Activated CD4-positive, alpha-beta T cell treated with anti-CD3 and anti-CD28 coated beads, Interleukin-2, amount 10 ng/mL, durations not matched to agents 7 days and 5 days (primary cell): ENCODE measurements around the gene EHMT1. TPM values are rescaled to one million over a fixed set of nuclear protein-coding genes. Genes with fewer than 3 reads are reported as not detected.

Experiments used
- CTCF ChIA-PET: fragments of 350-600 bp; sonication (Branson Sonifier 250); formaldehyde crosslinking; loops from one replicate; lab custom pipeline; 2021; ENCODE audit warnings: antibody characterized with exemption; lab: Charles Lee
- POLR2A ChIA-PET: fragments of 350-600 bp; sonication (Branson Sonifier 250); formaldehyde crosslinking; loops from one replicate; lab custom pipeline; 2021; ENCODE audit warnings: antibody characterized with exemption; lab: Charles Lee
- DNase-seq: peaks from one replicate; pipeline ENCODE4 v3.0.0-alpha.2; 2020
- H3K27ac Mint-ChIP-seq: one replicate; pipeline ENCODE4 v1.8.0; 2021; ENCODE audit warnings: mild to moderate bottlenecking, moderate library complexity, mixed read lengths
- H3K27me3 Mint-ChIP-seq: one replicate; pipeline ENCODE4 v1.8.0; 2021; ENCODE audit warnings: mixed read lengths
- H3K36me3 Mint-ChIP-seq: one replicate; pipeline ENCODE4 v1.8.0; 2021; ENCODE audit warnings: low read depth, mixed read lengths
- H3K4me1 Mint-ChIP-seq: one replicate; pipeline ENCODE4 v1.8.0; 2021; ENCODE audit warnings: mixed read lengths
- H3K4me3 Mint-ChIP-seq: one replicate; pipeline ENCODE4 v1.8.0; 2021; ENCODE audit warnings: mild to moderate bottlenecking, moderate library complexity, mixed read lengths
- H3K9me3 Mint-ChIP-seq: one replicate; pipeline ENCODE4 v1.8.0; 2021; ENCODE audit warnings: mixed read lengths
- total RNA-seq, 2 experiments: library from RNA; stranded (reverse); gene quantifications; one replicate each; pipeline ENCODE4 v1.2.3, GENCODE V29; 2021

EHMT1 gene
- total RNA-seq, 2 experiments from 2014 or later, result 100 to 110 TPM

DNA sequence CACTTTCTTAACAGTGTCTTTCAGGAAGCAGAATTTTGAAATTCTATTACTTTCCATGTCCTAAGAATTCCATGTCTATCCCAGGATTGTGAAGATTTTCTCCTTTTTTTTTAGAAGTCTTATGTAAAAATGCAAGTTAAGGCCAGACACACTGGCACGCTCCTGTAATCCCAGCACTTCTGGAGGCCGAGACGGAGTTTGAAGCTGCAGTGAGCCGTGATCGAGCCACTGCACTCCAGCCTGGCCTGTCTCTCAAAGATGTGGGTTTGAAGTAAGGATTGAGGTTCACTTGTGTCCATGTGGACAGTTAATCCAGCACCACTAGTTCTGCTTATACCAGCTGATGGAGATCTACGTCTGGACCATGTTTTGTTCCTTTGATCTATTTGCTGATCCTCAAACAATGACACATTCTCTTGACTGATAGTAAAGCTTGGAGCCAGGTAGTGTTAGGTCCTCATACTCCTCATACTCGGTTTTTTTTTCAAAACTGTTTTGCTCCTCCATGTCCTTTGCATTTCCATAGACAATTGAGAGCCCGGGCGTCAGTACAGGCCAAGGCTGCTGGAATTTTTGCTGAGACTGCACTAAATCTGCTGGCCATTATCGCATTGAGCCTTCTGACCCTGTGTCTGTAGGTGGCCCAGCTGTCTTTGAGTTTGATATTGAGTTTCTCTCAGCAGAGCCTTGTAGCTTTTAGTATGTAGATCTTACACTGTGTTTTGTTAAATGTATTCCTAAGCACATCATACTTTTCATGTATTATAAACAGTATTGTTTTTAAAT is 205.4 kb downstream of the EHMT1 start:
- ChIA-PET POLR2A (no interaction called here), CTCF (interaction anchor here (0.6 kb wide), 1 partner anchor 542 kb away, joined by 3 read pairs; no protein-coding TSS in a partner anchor)
- DNase-seq, result no peak
- H3K9me3 Mint-ChIP-seq, result peaks cover 7% of the 10 kb centered on the region
- no peaks in the 10 kb centered on the region for H3K4me1 Mint-ChIP-seq
- H3K36me3 Mint-ChIP-seq, result peaks cover 58% of the 10 kb centered on the region
- H3K4me3 Mint-ChIP-seq, result no peak overlapping the region
- H3K27ac Mint-ChIP-seq, result no peak overlapping the region
- no peaks in the 10 kb centered on the region for H3K27me3 Mint-ChIP-seq

GRCh38 chr9:137825324-137825989 is 206.7 kb downstream of the EHMT1 start:
- ChIA-PET CTCF (no interaction called here), POLR2A (no interaction called here)
- Mint-ChIP-seq H3K36me3 (peaks cover 52% of the 10 kb centered on the region), H3K9me3 (peaks cover 7% of the 10 kb centered on the region), H3K4me3 (no peak overlapping the region), H3K27ac (no peak overlapping the region), H3K27me3 (no peaks in the 10 kb centered on the region), H3K4me1 (no peaks in the 10 kb centered on the region)
- DNase-seq, result no peak

DNA sequence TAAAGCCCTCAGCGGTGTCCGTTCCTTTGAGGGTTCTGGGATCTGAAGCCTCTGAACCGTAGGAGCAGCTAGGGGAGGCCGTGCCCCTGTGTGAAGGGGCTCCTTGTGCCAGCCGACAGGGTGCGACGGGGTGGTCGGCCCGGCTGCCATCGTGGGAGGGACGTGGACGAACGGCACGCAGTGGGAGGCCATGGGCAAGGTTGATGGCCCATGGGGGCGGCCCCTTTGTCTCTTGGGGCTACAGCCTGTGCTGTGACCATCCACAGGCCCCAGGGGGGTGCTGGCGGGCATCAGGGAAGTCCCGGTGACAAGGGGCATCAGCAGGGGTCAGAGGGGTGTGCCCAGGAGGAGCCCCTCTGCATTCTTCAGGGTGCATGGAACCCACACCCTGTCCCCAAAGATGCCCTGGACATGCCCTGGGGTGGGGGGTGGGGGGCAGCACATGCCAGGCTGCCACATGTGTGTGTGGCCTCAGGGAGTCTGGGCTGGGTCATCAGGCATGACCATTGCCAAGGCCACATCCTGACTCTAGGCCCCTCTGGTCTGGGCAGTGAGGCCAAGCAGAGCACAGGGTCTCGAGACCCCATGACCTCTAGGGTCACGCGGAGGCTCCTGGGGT is 209.2 kb downstream of the EHMT1 start:
- Mint-ChIP-seq H3K9me3 (peaks cover 2% of the 10 kb centered on the region), H3K27me3 (no peaks in the 10 kb centered on the region), H3K27ac (no peak overlapping the region), H3K36me3 (peaks cover 38% of the 10 kb centered on the region), H3K4me3 (no peak overlapping the region), H3K4me1 (no peaks in the 10 kb centered on the region)
- no peak for DNase-seq
- CTCF ChIA-PET, result interaction anchor here (0.6 kb wide), 1 partner anchor 120 kb away, joined by 3 read pairs; no protein-coding TSS in a partner anchor
- POLR2A ChIA-PET, result no interaction called here

GRCh38 chr9:137828527-137829259 is 209.9 kb downstream of the EHMT1 start:
- no peaks in the 10 kb centered on the region for H3K27me3 Mint-ChIP-seq
- no peak overlapping the region for H3K4me3 Mint-ChIP-seq
- DNase-seq, result peak; percentile 26
- no peak overlapping the region for H3K27ac Mint-ChIP-seq
- peaks cover 2% of the 10 kb centered on the region for H3K9me3 Mint-ChIP-seq
- no peaks in the 10 kb centered on the region for H3K4me1 Mint-ChIP-seq
- CTCF ChIA-PET, result interaction anchor here (0.6 kb wide), 1 partner anchor 119 kb away, joined by 3 read pairs; no protein-coding TSS in a partner anchor
- POLR2A ChIA-PET, result no interaction called here
- H3K36me3 Mint-ChIP-seq, result peaks cover 38% of the 10 kb centered on the region

GRCh38 chr9:137829260-137829996 is 210.6 kb downstream of the EHMT1 start:
- no peaks in the 10 kb centered on the region for H3K27me3 Mint-ChIP-seq
- H3K27ac Mint-ChIP-seq, result no peak overlapping the region
- no peaks in the 10 kb centered on the region for H3K4me1 Mint-ChIP-seq
- no peak overlapping the region for H3K4me3 Mint-ChIP-seq
- no peak for DNase-seq
- peaks cover 2% of the 10 kb centered on the region for H3K9me3 Mint-ChIP-seq
- H3K36me3 Mint-ChIP-seq, result peaks cover 31% of the 10 kb centered on the region
- POLR2A ChIA-PET, result no interaction called here
- CTCF ChIA-PET, result no interaction called here

DNA sequence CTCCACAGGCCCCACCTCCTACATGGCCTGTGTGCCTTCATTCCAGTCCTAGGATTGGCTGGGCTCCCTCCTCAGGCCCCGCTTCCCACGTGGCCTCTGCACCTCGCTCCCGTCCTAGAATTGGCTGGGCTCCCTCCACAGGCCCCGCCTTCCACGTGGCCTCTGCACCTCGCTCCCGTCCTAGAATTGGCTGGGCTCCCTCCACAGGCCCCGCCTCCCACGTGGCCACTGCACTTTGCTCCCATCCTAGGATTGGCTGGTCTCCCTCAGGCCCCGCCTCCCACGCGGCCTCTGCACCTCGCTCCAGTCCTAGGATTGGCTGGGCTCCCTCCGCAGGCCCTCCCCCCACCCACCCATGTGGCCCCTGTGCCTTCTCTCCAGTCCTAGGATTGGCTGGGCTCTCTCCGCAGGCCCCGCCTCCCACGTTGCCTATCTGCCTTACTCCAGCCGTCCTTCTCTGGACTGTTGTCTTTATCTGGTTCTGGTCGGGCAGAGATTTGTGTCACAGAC is 213.4 kb downstream of the EHMT1 start:
- Mint-ChIP-seq H3K4me3 (no peak overlapping the region), H3K27me3 (no peaks in the 10 kb centered on the region), H3K27ac (no peak overlapping the region), H3K36me3 (peaks cover 11% of the 10 kb centered on the region), H3K9me3 (no peaks in the 10 kb centered on the region), H3K4me1 (no peaks in the 10 kb centered on the region)
- no peak for DNase-seq
- ChIA-PET POLR2A (no interaction called here), CTCF (no interaction called here)

DNA sequence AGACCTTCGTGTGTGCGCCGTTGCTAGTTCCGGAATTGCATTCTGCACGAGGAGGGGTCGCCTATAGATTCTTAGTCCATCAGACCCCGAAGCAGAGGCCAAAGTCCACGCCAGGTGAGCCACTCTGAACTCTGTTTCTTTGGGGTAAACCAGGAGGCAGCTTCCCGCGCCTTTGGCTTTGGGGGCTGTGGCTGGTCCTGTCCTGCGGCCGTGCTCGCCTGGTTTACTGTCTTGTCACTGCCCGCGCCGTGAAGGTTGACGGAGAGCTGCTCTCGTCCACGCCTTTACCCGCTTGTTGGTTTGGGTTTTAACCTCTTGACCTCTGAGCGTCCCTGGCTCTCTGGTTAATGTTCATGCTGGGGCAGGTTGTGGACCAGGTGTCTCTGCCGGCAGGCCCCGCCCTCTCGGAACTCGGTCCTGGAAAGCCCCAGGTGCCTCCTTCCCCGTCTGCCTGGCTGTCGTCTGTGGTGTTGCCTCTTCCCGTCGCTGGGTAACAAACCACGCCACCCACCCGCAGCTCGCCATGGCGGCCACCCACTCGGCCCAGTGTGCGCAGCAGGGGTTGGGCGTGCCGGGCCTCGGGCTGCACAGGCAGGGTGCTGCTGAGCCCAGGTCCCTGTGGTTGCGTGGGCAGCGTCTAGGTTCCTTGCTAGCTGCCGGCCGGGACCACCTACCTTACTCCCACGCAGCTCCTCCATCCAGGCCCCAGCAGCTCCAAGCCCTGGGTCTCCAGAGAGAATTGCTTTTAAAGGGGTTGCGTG is 214.2 kb downstream of the EHMT1 start:
- POLR2A ChIA-PET, result no interaction called here
- no peak for DNase-seq
- Mint-ChIP-seq H3K27ac (no peak overlapping the region), H3K27me3 (no peaks in the 10 kb centered on the region), H3K9me3 (no peaks in the 10 kb centered on the region), H3K4me3 (no peak overlapping the region), H3K4me1 (no peaks in the 10 kb centered on the region), H3K36me3 (peaks cover 9% of the 10 kb centered on the region)
- CTCF ChIA-PET, result no interaction called here

DNA sequence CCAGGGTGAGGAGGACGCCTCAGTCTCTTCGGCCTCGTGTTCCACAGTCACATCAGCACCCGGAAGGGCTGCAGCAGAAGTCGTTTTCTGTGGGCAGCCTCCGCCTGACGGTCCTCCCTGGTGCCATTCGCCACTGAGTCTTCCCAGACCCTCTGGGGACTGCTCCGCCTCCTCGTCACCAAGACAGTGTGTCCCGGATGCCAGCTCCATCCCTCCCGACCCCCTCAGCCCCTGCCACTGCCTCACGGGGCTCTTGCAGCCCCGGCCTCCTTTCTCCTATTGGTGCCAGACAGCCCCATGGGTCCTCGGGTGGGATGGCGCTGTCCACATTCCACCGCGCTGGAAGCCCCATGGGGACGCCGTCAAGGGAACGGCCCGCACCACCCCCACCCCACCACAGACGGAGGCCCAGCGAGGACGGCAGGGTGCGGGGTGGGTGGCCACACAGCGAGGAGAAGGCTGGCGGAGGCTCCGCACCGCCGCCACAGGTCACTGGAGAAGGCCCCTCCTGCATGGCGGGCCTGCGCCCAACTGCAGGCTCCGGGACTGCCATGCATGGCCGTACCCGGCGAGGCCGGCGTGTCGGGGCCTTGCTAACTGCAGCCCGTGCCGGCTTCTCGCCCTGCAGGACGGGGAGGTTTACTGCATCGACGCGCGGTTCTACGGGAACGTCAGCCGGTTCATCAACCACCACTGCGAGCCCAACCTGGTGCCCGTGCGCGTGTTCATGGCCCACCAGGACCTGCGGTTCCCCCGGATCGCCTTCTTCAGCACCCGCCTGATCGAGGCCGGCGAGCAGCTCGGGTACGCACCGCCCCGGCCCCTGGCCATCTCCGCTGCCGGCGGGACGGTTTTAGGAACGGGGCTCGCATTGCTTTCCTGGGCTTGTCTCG is 215.2 kb downstream of the EHMT1 start:
- H3K27me3 Mint-ChIP-seq, result no peaks in the 10 kb centered on the region
- H3K9me3 Mint-ChIP-seq, result no peaks in the 10 kb centered on the region
- POLR2A ChIA-PET, result no interaction called here
- DNase-seq, result no peak
- H3K4me1 Mint-ChIP-seq, result no peaks in the 10 kb centered on the region
- H3K4me3 Mint-ChIP-seq, result no peak overlapping the region
- CTCF ChIA-PET, result no interaction called here
- no peak overlapping the region for H3K27ac Mint-ChIP-seq
- H3K36me3 Mint-ChIP-seq, result peaks cover 9% of the 10 kb centered on the region

- no peak for DNase-seq
- no peak overlapping the region for H3K27ac Mint-ChIP-seq
- no peak overlapping the region for H3K4me3 Mint-ChIP-seq
- no peaks in the 10 kb centered on the region for H3K9me3 Mint-ChIP-seq
- no peaks in the 10 kb centered on the region for H3K27me3 Mint-ChIP-seq
- ChIA-PET POLR2A (no interaction called here), CTCF (no interaction called here)
- H3K36me3 Mint-ChIP-seq, result peaks cover 3% of the 10 kb centered on the region
- H3K4me1 Mint-ChIP-seq, result no peaks in the 10 kb centered on the region
These were observed 216.2 kb downstream of the EHMT1 start for GRCh38 chr9:137834846-137835546.

GRCh38 chr9:137836151-137836830 is 217.5 kb downstream of the EHMT1 start:
- DNase-seq, result no peak
- Mint-ChIP-seq H3K27me3 (no peaks in the 10 kb centered on the region), H3K36me3 (peaks cover 3% of the 10 kb centered on the region), H3K4me1 (no peaks in the 10 kb centered on the region), H3K9me3 (peaks cover 2% of the 10 kb centered on the region), H3K4me3 (no peak overlapping the region), H3K27ac (no peak overlapping the region)
- ChIA-PET CTCF (no interaction called here), POLR2A (no interaction called here)
